Measurements from ENCODE around the gene RLBP1.

DNA sequence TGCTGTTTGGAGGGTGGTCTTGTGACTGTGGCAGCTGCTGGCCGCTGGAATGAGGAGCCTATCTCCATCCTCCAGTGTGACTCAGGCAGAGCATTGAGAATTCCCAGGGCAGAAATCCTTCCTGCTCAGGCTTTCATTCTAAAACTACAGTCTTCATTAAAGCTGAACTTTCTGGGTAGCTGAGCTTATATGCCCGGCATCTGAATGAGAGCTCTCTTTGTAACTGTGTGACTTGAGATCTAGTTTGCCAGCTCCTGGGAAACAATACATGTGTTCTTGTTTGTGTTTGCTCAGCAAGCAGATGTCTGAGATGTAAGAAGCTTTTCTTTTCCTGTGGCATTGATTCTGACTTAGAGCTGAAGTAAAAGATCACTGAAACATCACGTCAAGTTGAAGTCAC, 22.4 kb downstream of the RLBP1 start:
- TF ChIP-seq, protein P1, sequence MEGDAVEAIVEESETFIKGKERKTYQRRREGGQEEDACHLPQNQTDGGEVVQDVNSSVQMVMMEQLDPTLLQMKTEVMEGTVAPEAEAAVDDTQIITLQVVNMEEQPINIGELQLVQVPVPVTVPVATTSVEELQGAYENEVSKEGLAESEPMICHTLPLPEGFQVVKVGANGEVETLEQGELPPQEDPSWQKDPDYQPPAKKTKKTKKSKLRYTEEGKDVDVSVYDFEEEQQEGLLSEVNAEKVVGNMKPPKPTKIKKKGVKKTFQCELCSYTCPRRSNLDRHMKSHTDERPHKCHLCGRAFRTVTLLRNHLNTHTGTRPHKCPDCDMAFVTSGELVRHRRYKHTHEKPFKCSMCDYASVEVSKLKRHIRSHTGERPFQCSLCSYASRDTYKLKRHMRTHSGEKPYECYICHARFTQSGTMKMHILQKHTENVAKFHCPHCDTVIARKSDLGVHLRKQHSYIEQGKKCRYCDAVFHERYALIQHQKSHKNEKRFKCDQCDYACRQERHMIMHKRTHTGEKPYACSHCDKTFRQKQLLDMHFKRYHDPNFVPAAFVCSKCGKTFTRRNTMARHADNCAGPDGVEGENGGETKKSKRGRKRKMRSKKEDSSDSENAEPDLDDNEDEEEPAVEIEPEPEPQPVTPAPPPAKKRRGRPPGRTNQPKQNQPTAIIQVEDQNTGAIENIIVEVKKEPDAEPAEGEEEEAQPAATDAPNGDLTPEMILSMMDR (IDR thresholded peaks at IDR 0.05) = no peak
- TF ChIP-seq POLR2A (IDR thresholded peaks at IDR 0.05) = no peak

Data from Peyer's patch (tissue), 4 donors.